ENCODE data around the gene IFRD1.

- TF ChIP-seq, protein P1, sequence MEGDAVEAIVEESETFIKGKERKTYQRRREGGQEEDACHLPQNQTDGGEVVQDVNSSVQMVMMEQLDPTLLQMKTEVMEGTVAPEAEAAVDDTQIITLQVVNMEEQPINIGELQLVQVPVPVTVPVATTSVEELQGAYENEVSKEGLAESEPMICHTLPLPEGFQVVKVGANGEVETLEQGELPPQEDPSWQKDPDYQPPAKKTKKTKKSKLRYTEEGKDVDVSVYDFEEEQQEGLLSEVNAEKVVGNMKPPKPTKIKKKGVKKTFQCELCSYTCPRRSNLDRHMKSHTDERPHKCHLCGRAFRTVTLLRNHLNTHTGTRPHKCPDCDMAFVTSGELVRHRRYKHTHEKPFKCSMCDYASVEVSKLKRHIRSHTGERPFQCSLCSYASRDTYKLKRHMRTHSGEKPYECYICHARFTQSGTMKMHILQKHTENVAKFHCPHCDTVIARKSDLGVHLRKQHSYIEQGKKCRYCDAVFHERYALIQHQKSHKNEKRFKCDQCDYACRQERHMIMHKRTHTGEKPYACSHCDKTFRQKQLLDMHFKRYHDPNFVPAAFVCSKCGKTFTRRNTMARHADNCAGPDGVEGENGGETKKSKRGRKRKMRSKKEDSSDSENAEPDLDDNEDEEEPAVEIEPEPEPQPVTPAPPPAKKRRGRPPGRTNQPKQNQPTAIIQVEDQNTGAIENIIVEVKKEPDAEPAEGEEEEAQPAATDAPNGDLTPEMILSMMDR (optimal IDR thresholded peaks at IDR 0.05 in 1 of 3, IDR thresholded peaks at IDR 0.05 in 1 of 3, conservative IDR thresholded peaks at IDR 0.05 in 1 of 3; ENCODE audit: extremely low read depth in 1 of 3, insufficient read depth in 2 of 3, low read length in 3 of 3): no peak
- no peak for TF ChIP-seq EZH2 (IDR thresholded peaks at IDR 0.05; ENCODE audit: low read length)
Measured at GRCh38 chr7:112487457-112488263, 37.4 kb downstream of the IFRD1 start.
